OCI-LY1 (cell line): ENCODE results near the gene WDFY2.

ENCODE experiments used
- H2AFZ ChIP-seq: fragments of 200-600 bp; sonication (generic), shearing (Covaris generic); 2 replicates; pipeline ENCODE4 v1.6.0; 2014; ENCODE audit warnings: antibody characterized with exemption, mild to moderate bottlenecking, low read length
- H3F3A ChIP-seq: fragments of 200-600 bp; sonication (generic), shearing (Covaris generic); 2 replicates; pipeline ENCODE4 v1.6.0; 2014; ENCODE audit warnings: mild to moderate bottlenecking, antibody characterized with exemption, low read length, moderate library complexity; ENCODE audit not compliant: insufficient read depth
- H3K27ac ChIP-seq: fragments of 200-600 bp; sonication (generic); 2 replicates; pipeline ENCODE4 v1.5.1; 2014; ENCODE audit warnings: low read length, mixed run types, mild to moderate bottlenecking, low read depth; ENCODE audit not compliant: poor library complexity, severe bottlenecking
- H3K27me3 ChIP-seq: fragments of 200-600 bp; sonication (generic); 2 replicates; pipeline ENCODE4 v1.6.0; 2014; ENCODE audit warnings: antibody characterized with exemption, mild to moderate bottlenecking, low read length, moderate library complexity; ENCODE audit not compliant: insufficient read depth
- H3K36me3 ChIP-seq: fragments of 200-600 bp; sonication (generic); 2 replicates; pipeline ENCODE4 v1.6.1; 2014; ENCODE audit warnings: mild to moderate bottlenecking, antibody characterized with exemption, low read length, moderate library complexity, mixed read lengths; ENCODE audit not compliant: insufficient read depth
- H3K4me1 ChIP-seq: fragments of 200-600 bp; sonication (generic); 2 replicates; pipeline ENCODE4 v1.5.1; 2014; ENCODE audit warnings: mild to moderate bottlenecking, low read length, moderate library complexity; ENCODE audit not compliant: insufficient read depth, severe bottlenecking
- H3K4me2 ChIP-seq: fragments of 200-600 bp; sonication (generic), shearing (Covaris generic); 2 replicates; pipeline ENCODE4 v1.6.1; 2014; ENCODE audit warnings: low read length
- H3K4me3 ChIP-seq: fragments of 200-600 bp; sonication (generic); 2 replicates; pipeline ENCODE4 v1.5.1; 2014; ENCODE audit warnings: low read length, low read depth, mild to moderate bottlenecking, mixed read lengths; ENCODE audit not compliant: poor library complexity, severe bottlenecking
- H3K79me2 ChIP-seq: fragments of 200-600 bp; shearing (Covaris generic); 2 replicates; pipeline ENCODE4 v1.6.1; 2016; ENCODE audit warnings: mixed run types, low read length, mixed read lengths; ENCODE audit not compliant: insufficient read depth
- H3K9ac ChIP-seq: fragments of 200-600 bp; sonication (generic), shearing (Covaris generic); 2 replicates; pipeline ENCODE4 v1.6.1; 2014; ENCODE audit warnings: mild to moderate bottlenecking, low read length, mixed read lengths
- H3K9me2 ChIP-seq: fragments of 200-600 bp; sonication (generic), shearing (Covaris generic); 2 replicates; pipeline ENCODE4 v1.6.1; 2014; ENCODE audit warnings: low read depth, mild to moderate bottlenecking, low read length, mixed read lengths
- H3K9me3 ChIP-seq: fragments of 200-600 bp; shearing (Covaris generic); 2 replicates; pipeline ENCODE4 v1.6.1; 2014; ENCODE audit warnings: low read length, mixed read lengths
- H4K20me1 ChIP-seq: fragments of 200-600 bp; sonication (generic), shearing (Covaris generic); 2 replicates; pipeline ENCODE4 v1.6.0; 2016; ENCODE audit warnings: mild to moderate bottlenecking, low read length; ENCODE audit not compliant: insufficient read depth
- CTCF ChIP-seq: fragments of 200-600 bp; sonication (generic), shearing (Covaris generic); IDR thresholded peaks from 2 replicates; pipeline ENCODE4 v1.5.1; 2017; ENCODE audit warnings: mild to moderate bottlenecking, antibody characterized with exemption, low read length, moderate library complexity, mixed read lengths
- EZH2 ChIP-seq: fragments of 200-600 bp; sonication (generic), shearing (Covaris generic); IDR thresholded peaks from 2 replicates; pipeline ENCODE4 v1.8.0; 2017; ENCODE audit warnings: borderline replicate concordance, mixed run types, mild to moderate bottlenecking, antibody characterized with exemption, low read length, moderate library complexity, mixed read lengths

WDFY2 gene

GRCh38 chr13:51624695-51625345 lies 40.6 kb downstream of the WDFY2 start:
- no peaks in the 10 kb centered on the region for H3F3A ChIP-seq
- H3K9me2 ChIP-seq, result no peaks in the 10 kb centered on the region
- no peaks in the 10 kb centered on the region for H3K36me3 ChIP-seq
- H3K9ac ChIP-seq, result no peak overlapping the region
- no peaks in the 10 kb centered on the region for H3K79me2 ChIP-seq
- H3K27ac ChIP-seq, result no peak overlapping the region
- H3K4me1 ChIP-seq, result no peaks in the 10 kb centered on the region
- no peak overlapping the region for H3K4me3 ChIP-seq
- no peaks in the 10 kb centered on the region for H3K27me3 ChIP-seq
- no peak overlapping the region for H2AFZ ChIP-seq
- H3K4me2 ChIP-seq, result no peak overlapping the region
- no peaks in the 10 kb centered on the region for H4K20me1 ChIP-seq
- TF ChIP-seq EZH2 (no peak), CTCF (no peak)
- no peaks in the 10 kb centered on the region for H3K9me3 ChIP-seq

- Histone ChIP-seq H3K4me2 (no peak overlapping the region), H3K4me1 (no peaks in the 10 kb centered on the region), H3K4me3 (no peak overlapping the region), H4K20me1 (no peaks in the 10 kb centered on the region), H3K36me3 (no peaks in the 10 kb centered on the region), H3K27ac (no peak overlapping the region), H3K9me3 (no peaks in the 10 kb centered on the region), H2AFZ (no peak overlapping the region), H3K9me2 (no peaks in the 10 kb centered on the region), H3K79me2 (no peaks in the 10 kb centered on the region), H3F3A (no peaks in the 10 kb centered on the region), H3K9ac (no peak overlapping the region), H3K27me3 (no peaks in the 10 kb centered on the region)
- TF ChIP-seq EZH2 (no peak), CTCF (no peak)
Observed at GRCh38 chr13:51625555-51626345, 41.5 kb downstream of the WDFY2 start.

- TF ChIP-seq CTCF (no peak), EZH2 (no peak)
- no peaks in the 10 kb centered on the region for H3K79me2 ChIP-seq
- H3K9me3 ChIP-seq, result no peaks in the 10 kb centered on the region
- no peak overlapping the region for H3K4me3 ChIP-seq
- no peak overlapping the region for H3K9ac ChIP-seq
- H3K27me3 ChIP-seq, result no peaks in the 10 kb centered on the region
- no peaks in the 10 kb centered on the region for H3K4me1 ChIP-seq
- no peak overlapping the region for H3K4me2 ChIP-seq
- no peaks in the 10 kb centered on the region for H3K36me3 ChIP-seq
- no peaks in the 10 kb centered on the region for H3K9me2 ChIP-seq
- H2AFZ ChIP-seq, result no peak overlapping the region
- H3F3A ChIP-seq, result no peaks in the 10 kb centered on the region
- H4K20me1 ChIP-seq, result no peaks in the 10 kb centered on the region
- no peak overlapping the region for H3K27ac ChIP-seq
Observed at GRCh38 chr13:51626749-51627148, 42.5 kb downstream of the WDFY2 start.
